Measurements from ENCODE around the gene TMEM88.
"Not testable (repeated sequence)": the region's sequence is repeated elsewhere in the genome, so short reads cannot be mapped to it uniquely, and the experiment has no call there.

Gene TMEM88

GRCh38 chr17:7854851-7855659 lies at the start of gene TMEM88:
TSS of gene TMEM88 (plus strand) at chr17:7855066. CDS start at chr17:7855075, 9 bp downstream.
- DNase-seq = no peak

- no peak for DNase-seq
Observed at GRCh38 chr17:7806587-7806986, 48.3 kb upstream of the TMEM88 start.

- DNase-seq = no peak
Observed at GRCh38 chr17:7807206-7807605, 47.7 kb upstream of the TMEM88 start.

GRCh38 chr17:7809086-7809790 lies 45.6 kb upstream of the TMEM88 start:
- no peak for DNase-seq

GRCh38 chr17:7809791-7810343 lies 45.0 kb upstream of the TMEM88 start:
- not testable (repeated sequence) for DNase-seq

- DNase-seq = no peak
Observed at GRCh38 chr17:7811251-7811650, 43.6 kb upstream of the TMEM88 start.

GRCh38 chr17:7814969-7815368 lies 39.9 kb upstream of the TMEM88 start:
- DNase-seq = no peak

GRCh38 chr17:7816926-7817642 lies 37.8 kb upstream of the TMEM88 start:
- no peak for DNase-seq

- DNase-seq = no peak
Observed at GRCh38 chr17:7817643-7817964, 37.3 kb upstream of the TMEM88 start.

GRCh38 chr17:7818026-7818425 lies 36.8 kb upstream of the TMEM88 start:
- DNase-seq = no peak

GRCh38 chr17:7818746-7819645 lies 35.9 kb upstream of the TMEM88 start:
- DNase-seq = no peak

- DNase-seq = no peak
Observed at GRCh38 chr17:7820231-7820630, 34.6 kb upstream of the TMEM88 start.

- DNase-seq = no peak
Observed at GRCh38 chr17:7822126-7822525, 32.7 kb upstream of the TMEM88 start.

- no peak for DNase-seq
Observed at GRCh38 chr17:7823581-7824001, 31.3 kb upstream of the TMEM88 start.

- no peak for DNase-seq
Observed at GRCh38 chr17:7824021-7824924, 30.6 kb upstream of the TMEM88 start.

- no peak for DNase-seq
Observed at GRCh38 chr17:7825206-7825990, 29.5 kb upstream of the TMEM88 start.

GRCh38 chr17:7830616-7831015 lies 24.2 kb upstream of the TMEM88 start:
- DNase-seq = no peak

- no peak for DNase-seq
Observed at GRCh38 chr17:7831233-7831632, 23.6 kb upstream of the TMEM88 start.

- DNase-seq = no peak
Observed at GRCh38 chr17:7832431-7832830, 22.4 kb upstream of the TMEM88 start.

- DNase-seq = no peak
Observed at GRCh38 chr17:7833011-7833794, 21.7 kb upstream of the TMEM88 start.
